H1 (cell line): ENCODE results near the gene NCAPG2. TPM values are rescaled to one million over a fixed set of nuclear protein-coding genes. Genes with fewer than 3 reads are reported as not detected.

Experiments used
- CTCF ChIA-PET: fragments of 300-600 bp; sonication (Branson Sonifier 250); formaldehyde crosslinking; loops from one replicate; lab custom pipeline; 2021; ENCODE audit not compliant: partially characterized antibody; lab: Charles Lee
- POLR2A ChIA-PET: fragments of 300-600 bp; sonication (Branson Sonifier 250); formaldehyde crosslinking; loops from one replicate; lab custom pipeline; 2021; ENCODE audit warnings: inconsistent platforms; ENCODE audit not compliant: partially characterized antibody; lab: Charles Lee
- DNase-seq, 2 experiments: peaks; one replicate each; pipeline versions ENCODE4 v3.0.0 to v3.0.0-alpha.2; 2010 to 2022; ENCODE audit warnings: low spot score in 2 of 2, low read depth in 1 of 2, mixed read lengths in 1 of 2
- FAIRE-seq: peaks from 2 replicates; lab custom pipeline; 2011; peaks lifted over from hg19 to GRCh38; lab: Jason Lieb, UNC
- H2AFZ ChIP-seq: 2 replicates; pipeline ENCODE4 v1.8.1; 2012; ENCODE audit warnings: low read length, inconsistent platforms
- H2AK5ac ChIP-seq: 2 replicates; pipeline ENCODE4 v1.6.1; 2013; ENCODE audit warnings: low read depth, low read length
- H2BK120ac ChIP-seq: replicated peaks from 2 replicates; pipeline ENCODE3; 2013; ENCODE audit warnings: low read depth, low read length, inconsistent platforms
- H2BK12ac ChIP-seq: 2 replicates; pipeline ENCODE4 v1.6.1; 2013; ENCODE audit warnings: low read depth, low read length
- H2BK15ac ChIP-seq: 2 replicates; pipeline ENCODE4 v1.6.1; 2013; ENCODE audit warnings: low read length
- H2BK20ac ChIP-seq: 2 replicates; pipeline ENCODE4 v1.6.1; 2013; ENCODE audit warnings: low read length
- H2BK5ac ChIP-seq: 2 replicates; pipeline ENCODE4 v1.6.1; 2013; ENCODE audit warnings: low read depth, low read length
- H3K14ac ChIP-seq: 2 replicates; pipeline ENCODE4 v1.6.1; 2013; ENCODE audit warnings: inconsistent platforms; ENCODE audit not compliant: insufficient read length
- H3K18ac ChIP-seq: 2 replicates; pipeline ENCODE4 v1.6.1; 2013; ENCODE audit warnings: low read length; ENCODE audit errors: extremely low read depth
- H3K23ac ChIP-seq: 2 replicates; pipeline ENCODE4 v1.6.1; 2013; ENCODE audit warnings: inconsistent platforms; ENCODE audit not compliant: insufficient read length
- H3K23me2 ChIP-seq: 2 replicates; pipeline ENCODE4 v1.6.1; 2013; ENCODE audit warnings: low read depth, low read length
- H3K27ac ChIP-seq: 2 replicates; pipeline ENCODE4 v1.6.1; 2011; ENCODE audit warnings: low read depth, low read length, inconsistent platforms
- H3K27me3 ChIP-seq, 4 experiments: replicated peaks in 1 of 4; 1 replicate in 1 of 4; 2 replicates in 3 of 4; pipeline versions ENCODE4 v1.6.1 to v1.8.1; 2011 to 2013; ENCODE audit warnings: low read length in 3 of 4, mild to moderate bottlenecking in 3 of 4, inconsistent platforms in 2 of 4, mixed read lengths in 2 of 4, moderate library complexity in 1 of 4; ENCODE audit not compliant: control insufficient read depth in 3 of 4, insufficient read depth in 3 of 4; ENCODE audit errors: extremely low read depth in 1 of 4
- H3K36me3 ChIP-seq, 4 experiments: 2 replicates each; pipeline versions ENCODE4 v1.6.1 to v1.8.1; 2011 to 2013; ENCODE audit warnings: mild to moderate bottlenecking in 4 of 4, low read length in 3 of 4, moderate library complexity in 2 of 4, control low read depth in 1 of 4, inconsistent platforms in 1 of 4; ENCODE audit not compliant: insufficient read depth in 4 of 4, control insufficient read depth in 2 of 4
- H3K4ac ChIP-seq: replicated peaks from 2 replicates; pipeline ENCODE3; 2013; ENCODE audit warnings: low read length, low read depth, mixed read lengths, inconsistent platforms; ENCODE audit not compliant: insufficient read length
- H3K4me1 ChIP-seq, 4 experiments: replicated peaks in 1 of 4; 1 replicate in 1 of 4; 2 replicates in 3 of 4; pipeline versions ENCODE4 v1.6.1 to v1.8.1; 2011 to 2013; ENCODE audit warnings: low read length in 3 of 4, inconsistent platforms in 2 of 4, mixed read lengths in 1 of 4; ENCODE audit not compliant: insufficient read depth in 4 of 4, control insufficient read depth in 3 of 4
- H3K4me2 ChIP-seq, 2 experiments: 2 replicates each; pipeline versions ENCODE4 v1.6.1 to v1.8.1; 2011 to 2013; ENCODE audit warnings: low read depth in 2 of 2, low read length in 2 of 2, control low read depth in 1 of 2, inconsistent platforms in 1 of 2, mild to moderate bottlenecking in 1 of 2; ENCODE audit not compliant: insufficient read depth in 1 of 2
- H3K4me3 ChIP-seq, 4 experiments: fragments of 200-600, 300-600 bp in 1 of 4; sonication (generic), shearing (Covaris generic), sonication (Bioruptor Twin) in 1 of 4; 2 replicates each; pipeline versions ENCODE4 v1.5.1 to v1.8.1; 2011 to 2016; ENCODE audit warnings: low read length in 4 of 4, low read depth in 3 of 4, control low read depth in 2 of 4, inconsistent platforms in 2 of 4, mild to moderate bottlenecking in 2 of 4, mixed read lengths in 1 of 4, moderate library complexity in 1 of 4; ENCODE audit not compliant: insufficient read depth in 2 of 4; ENCODE audit errors: extremely low read depth in 1 of 4
- H3K56ac ChIP-seq: replicated peaks from 2 replicates; pipeline ENCODE3; 2013; ENCODE audit warnings: low read depth, mild to moderate bottlenecking, mixed read lengths, low read length, inconsistent platforms; ENCODE audit not compliant: insufficient read length
- H3K79me1 ChIP-seq: 2 replicates; pipeline ENCODE4 v1.6.1; 2013; ENCODE audit warnings: low read depth, low read length, control low read depth
- H3K79me2 ChIP-seq, 2 experiments: 2 replicates each; pipeline versions ENCODE4 v1.6.1 to v1.8.1; 2012 to 2013; ENCODE audit warnings: low read length in 2 of 2, mild to moderate bottlenecking in 2 of 2, inconsistent platforms in 1 of 2; ENCODE audit not compliant: insufficient read depth in 2 of 2, control insufficient read depth in 1 of 2
- H3K9ac ChIP-seq, 4 experiments: replicated peaks in 1 of 4; 1 replicate in 1 of 4; 2 replicates in 3 of 4; pipeline versions ENCODE4 v1.6.1 to v1.8.1; 2011 to 2013; ENCODE audit warnings: low read depth in 3 of 4, low read length in 3 of 4, control low read depth in 2 of 4, mild to moderate bottlenecking in 2 of 4, moderate library complexity in 2 of 4, inconsistent platforms in 1 of 4; ENCODE audit errors: extremely low read depth in 1 of 4
- H3K9me3 ChIP-seq, 2 experiments: 2 replicates each; pipeline versions ENCODE4 v1.6.1 to v1.8.1; 2012 to 2013; ENCODE audit warnings: mild to moderate bottlenecking in 2 of 2, moderate library complexity in 2 of 2, control low read depth in 1 of 2, inconsistent platforms in 1 of 2, low read depth in 1 of 2, low read length in 1 of 2, mixed read lengths in 1 of 2; ENCODE audit not compliant: insufficient read depth in 2 of 2
- H4K20me1 ChIP-seq, 2 experiments: replicated peaks in 1 of 2; 2 replicates each; pipeline versions ENCODE3 to v1.8.1; 2011 to 2013; ENCODE audit warnings: inconsistent platforms in 2 of 2, low read length in 2 of 2, mild to moderate bottlenecking in 1 of 2; ENCODE audit not compliant: insufficient read depth in 2 of 2, control insufficient read depth in 1 of 2
- H4K5ac ChIP-seq: 2 replicates; pipeline ENCODE4 v1.6.1; 2013; ENCODE audit warnings: low read length, low read depth, mixed read lengths, inconsistent platforms; ENCODE audit not compliant: insufficient read length
- H4K8ac ChIP-seq: 2 replicates; pipeline ENCODE4 v1.8.0; 2013; ENCODE audit warnings: mild to moderate bottlenecking, moderate library complexity, low read length, inconsistent platforms; ENCODE audit not compliant: insufficient read depth; ENCODE audit errors: extremely low read depth
- H4K91ac ChIP-seq: replicated peaks from 2 replicates; pipeline ENCODE3; 2013; ENCODE audit warnings: low read length, mixed read lengths, inconsistent platforms; ENCODE audit not compliant: insufficient read length
- EP300 ChIP-seq, 2 experiments: IDR thresholded peaks; 1 replicate in 1 of 2; 2 replicates in 1 of 2; pipeline ENCODE4 v1.6.1; 2011 to 2012; ENCODE audit warnings: low read depth in 2 of 2, low read length in 2 of 2, mild to moderate bottlenecking in 2 of 2, borderline replicate concordance in 1 of 2, inconsistent platforms in 1 of 2, moderate library complexity in 1 of 2
- HDAC6 ChIP-seq: IDR thresholded peaks from one replicate; pipeline ENCODE4 v1.7.1; 2012; ENCODE audit warnings: low read depth, mild to moderate bottlenecking, inconsistent platforms, low read length, moderate library complexity
- JUND ChIP-seq: IDR thresholded peaks from 2 replicates; pipeline ENCODE4 v1.6.1; 2011; ENCODE audit warnings: mild to moderate bottlenecking, improper control_type of control experiment, low read length
- SP2 ChIP-seq: IDR thresholded peaks from 2 replicates; pipeline ENCODE4 v1.6.1; 2012; ENCODE audit warnings: mild to moderate bottlenecking, low read length, inconsistent platforms
- WGBS, 2 experiments: shearing (Covaris generic) in 1 of 2; methylation state at CpG; one replicate each; pipeline versions ENCODE4 v1.1.6 to v1.1.7; 2013 to 2015; ENCODE audit warnings: low lambda C conversion rate in 2 of 2, mixed read lengths in 2 of 2, inconsistent platforms in 1 of 2, low coverage in 1 of 2, missing lambda C conversion rate in 1 of 2; ENCODE audit not compliant: insufficient replicate concordance in 2 of 2, insufficient coverage in 1 of 2, insufficient read length in 1 of 2; ENCODE audit errors: extremely low coverage in 1 of 2, missing lambda C conversion rate in 1 of 2; 5-methylcytosine and 5-hydroxymethylcytosine counted together
- polyA plus RNA-seq, 7 experiments: library from polyadenylated mRNA; depleted of rRNA in 3 of 7; stranded (reverse) in 5 of 7; unstranded in 2 of 7; fragments of >200 nt in 5 of 7; fragments of 200-250 nt in 2 of 7; gene quantifications; 1 replicate in 5 of 7; 2 replicates in 1 of 7; 4 replicates in 1 of 7; pipeline versions ENCODE4 v1.2.1 to v1.2.3, GENCODE V29; 2011 to 2013; ENCODE audit warnings: missing spikeins in 2 of 7, mixed read lengths in 2 of 7
- total RNA-seq: library from RNA; stranded (reverse); fragmentation: NEBNext Ultra II Directional; extraction: Animal tissue kit (Norgen Biotek cat#: 25700); gene quantifications from 2 replicates; pipeline ENCODE4 v1.2.1, GENCODE V29; 2021

The NCAPG2 gene
- total and polyA plus RNA-seq, 2 of the 8 experiments (the other 6 are each of a cell fraction or from before 2014, with no cell fraction given) = 49.9 to 119 TPM

DNA sequence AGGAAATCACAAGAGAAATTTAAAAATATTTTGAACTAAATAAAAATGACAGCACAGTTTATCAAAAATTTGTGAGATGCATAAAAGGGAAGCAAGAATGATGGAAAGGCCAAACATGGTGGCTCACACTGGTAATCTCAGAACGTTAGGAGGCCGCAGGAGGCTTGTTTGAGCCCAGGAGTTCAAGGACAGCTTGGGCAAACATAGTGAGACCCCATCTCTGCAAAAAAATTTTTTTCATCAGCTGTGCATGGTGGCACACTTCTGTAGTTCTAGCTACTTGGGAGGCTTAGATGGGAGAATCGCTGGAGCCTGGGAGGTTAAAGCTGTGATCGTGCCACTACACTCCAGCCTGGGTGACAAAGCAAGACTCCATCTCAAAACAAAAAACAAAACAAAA is 62.5 kb downstream of the NCAPG2 start:
- Histone ChIP-seq H2BK120ac (no peak overlapping the region), H3K14ac (no peak overlapping the region), H3K9ac (no peak overlapping the region), H3K27me3 (no peaks in the 10 kb centered on the region), H3K4me2 (no peak overlapping the region), H3K79me2 (peaks cover 2% of the 10 kb centered on the region in 2 experiments; a peak in 1 of 4 replicates), H3K4ac (no peak overlapping the region), H3K4me1 (no peaks in the 10 kb centered on the region), H3K56ac (no peak overlapping the region), H2BK12ac (no peak overlapping the region), H3K9me3 (no peaks in the 10 kb centered on the region), H2BK20ac (no peak overlapping the region), H3K23ac (no peak overlapping the region), H2AK5ac (no peak overlapping the region), H3K18ac (no peak overlapping the region), H3K4me3 (no peak overlapping the region), H3K36me3 (peaks cover 29 to 71% (median 51%) of the 10 kb centered on the region in 4 experiments), H3K79me1 (no peaks in the 10 kb centered on the region; the same call in 1 of the 2 replicates), H4K91ac (no peak overlapping the region), H2BK15ac (no peak overlapping the region), H3K23me2 (no peaks in the 10 kb centered on the region), H2AFZ (no peak overlapping the region), H2BK5ac (no peak overlapping the region), H4K8ac (no peak overlapping the region), H3K27ac (no peak overlapping the region), H4K20me1 (peaks cover 0 to 5% of the 10 kb centered on the region in 2 experiments), H4K5ac (no peak overlapping the region)
- WGBS, 2 experiments = 88% methylated on average over 4 of the region's 4 CpGs; no CpG with 5 or more reads in 1 of the 2 experiments
- TF ChIP-seq EP300 (IDR thresholded peaks at IDR 0.05; ENCODE audit: borderline replicate concordance in 1 of 2, low read depth in 2 of 2, low read length in 2 of 2) (no peak), SP2 (no peak), HDAC6 (no peak), JUND (no peak)
- no peak for DNase-seq
- POLR2A ChIA-PET = no interaction called here
- FAIRE-seq = no peak
- CTCF ChIA-PET = interaction anchor here (0.6 to 2.5 kb wide), 2 partner anchors 14 to 57 kb away, joined by 3 to 10 read pairs; no protein-coding TSS in a partner anchor
